Breast epithelium (tissue), 4 donors: Measurements from ENCODE around the gene TPI1. TPM values are rescaled to one million over a fixed set of nuclear protein-coding genes. Genes with fewer than 3 reads are reported as not detected.
A peak's percentile ranks its signal among the peaks of the same experiment; 100 is the strongest.

Experiments
- DNase-seq, 2 donors: peaks; one replicate each; pipeline ENCODE4 v3.0.0-alpha.2; 2019; ENCODE audit warnings: low spot score in 2 of 2
- H3K27ac ChIP-seq, 2 donors: fragments of 200-600 bp; sonication (generic) in 1 of 2; one replicate each; pipeline ENCODE4 v1.5.1; 2016 to 2019; ENCODE audit warnings: mild to moderate bottlenecking in 1 of 2
- H3K27me3 ChIP-seq, 2 donors: fragments of 200-600 bp; sonication (generic) in 1 of 2; one replicate each; pipeline versions ENCODE4 v1.5.1 to v1.6.0; 2017 to 2019; ENCODE audit warnings: control low read depth in 1 of 2, mild to moderate bottlenecking in 1 of 2
- H3K36me3 ChIP-seq: fragments of 200-600 bp; one replicate; pipeline ENCODE4 v1.5.1; 2019
- H3K4me1 ChIP-seq, 2 donors: fragments of 200-600 bp; sonication (generic); one replicate each; pipeline ENCODE4 v1.5.1; 2016 to 2019; ENCODE audit warnings: control low read depth in 1 of 2
- H3K4me3 ChIP-seq, 3 donors: fragments of 200-600 bp; sonication (generic); 1 replicate in 2 of 3; 2 replicates in 1 of 3; pipeline ENCODE4 v1.5.1; 2016 to 2019; ENCODE audit warnings: mild to moderate bottlenecking in 3 of 3, moderate library complexity in 2 of 3
- H3K9me3 ChIP-seq, 2 donors: fragments of 200-600 bp; sonication (generic) in 1 of 2; one replicate each; pipeline ENCODE4 v1.5.1; 2016 to 2019; ENCODE audit warnings: control low read depth in 1 of 2
- CTCF ChIP-seq, 3 donors: fragments of 450-650 bp; IDR thresholded peaks; one replicate each; pipeline ENCODE4 v1.5.1; 2016 to 2017; ENCODE audit warnings: antibody characterized with exemption in 3 of 3, mild to moderate bottlenecking in 3 of 3, moderate library complexity in 3 of 3
- POLR2A ChIP-seq: fragments of 450-650 bp; IDR thresholded peaks from one replicate; pipeline ENCODE4 v1.6.1; 2016; ENCODE audit warnings: antibody characterized with exemption, mild to moderate bottlenecking, moderate library complexity
- POLR2AphosphoS5 ChIP-seq, 3 donors: sonication (generic); formaldehyde crosslinking; IDR thresholded peaks; one replicate each; pipeline ENCODE4 v1.6.1; 2017; ENCODE audit warnings: antibody characterized with exemption in 3 of 3
- intact Hi-C: fragments of 100-400 bp; cut with DNase I; formaldehyde crosslinking; loops from one replicate; pipeline ENCODE4 v1.15.1; 2023; ENCODE audit warnings: low total_unique reads
- total RNA-seq, 3 donors: library from RNA; depleted of rRNA; stranded (reverse); fragments of >200 nt; gene quantifications; one replicate each; pipeline ENCODE4 v1.1.0, GENCODE V29; 2016

The TPI1 gene
- total RNA-seq, 3 donors from 2014 or later, result 297 to 386 (median 351) TPM

GRCh38 chr12:6847676-6848075 is 19.7 kb upstream of the TPI1 start:
- Histone ChIP-seq H3K4me3 (no peak overlapping the region), H3K27ac (no peak overlapping the region), H3K4me1 (no peaks in the 10 kb centered on the region), H3K36me3 (no peaks in the 10 kb centered on the region), H3K9me3 (no peaks in the 10 kb centered on the region), H3K27me3 (no peaks in the 10 kb centered on the region)
- no peak for TF ChIP-seq CTCF (IDR thresholded peaks at IDR 0.05)
- no peak for TF ChIP-seq POLR2A
- TF ChIP-seq POLR2AphosphoS5 (IDR thresholded peaks at IDR 0.05), result no peak
- no peak for DNase-seq
- intact Hi-C loops, result no loop called here

GRCh38 chr12:6849427-6849826 is 17.9 kb upstream of the TPI1 start:
- peaks cover 4 to 6% of the 10 kb centered on the region in 2 donors for H3K4me1 ChIP-seq
- H3K36me3 ChIP-seq, result no peaks in the 10 kb centered on the region
- H3K4me3 ChIP-seq, result no peak overlapping the region
- H3K27ac ChIP-seq, result no peak overlapping the region
- no peak for DNase-seq
- H3K9me3 ChIP-seq, result no peaks in the 10 kb centered on the region
- no peak for TF ChIP-seq POLR2AphosphoS5 (IDR thresholded peaks at IDR 0.05)
- TF ChIP-seq CTCF (IDR thresholded peaks at IDR 0.05), result no peak
- no peak for TF ChIP-seq POLR2A
- intact Hi-C loops, result no loop called here
- no peaks in the 10 kb centered on the region for H3K27me3 ChIP-seq

- Histone ChIP-seq H3K36me3 (no peaks in the 10 kb centered on the region), H3K4me3 (no peak overlapping the region), H3K27ac (no peak overlapping the region), H3K27me3 (no peaks in the 10 kb centered on the region), H3K4me1 (peaks cover 4 to 6% of the 10 kb centered on the region in 2 donors), H3K9me3 (no peaks in the 10 kb centered on the region)
- TF ChIP-seq POLR2AphosphoS5 (IDR thresholded peaks at IDR 0.05) (no peak), POLR2A (no peak), CTCF (IDR thresholded peaks at IDR 0.05) (no peak)
- no peak for DNase-seq
- intact Hi-C loops, result no loop called here
These were observed 17.3 kb upstream of the TPI1 start for GRCh38 chr12:6849976-6850560.

GRCh38 chr12:6850796-6851152 is 16.6 kb upstream of the TPI1 start:
- H3K9me3 ChIP-seq, result no peaks in the 10 kb centered on the region
- TF ChIP-seq POLR2A (no peak), CTCF (IDR thresholded peaks at IDR 0.05) (no peak), POLR2AphosphoS5 (IDR thresholded peaks at IDR 0.05) (no peak)
- peak overlapping the region in 2 of 3 donors; percentile 74 to 80 for H3K4me3 ChIP-seq
- intact Hi-C loops, result no loop called here
- H3K36me3 ChIP-seq, result no peaks in the 10 kb centered on the region
- H3K4me1 ChIP-seq, result peaks cover 4 to 6% of the 10 kb centered on the region in 2 donors
- H3K27ac ChIP-seq, result peak overlapping the region in 1 of 2 donors; percentile 94
- DNase-seq, result no peak
- no peaks in the 10 kb centered on the region for H3K27me3 ChIP-seq

- TF ChIP-seq CTCF (IDR thresholded peaks at IDR 0.05) (no peak), POLR2AphosphoS5 (IDR thresholded peaks at IDR 0.05) (peak; percentile 82 to 87 (median 85)), POLR2A (peak; percentile 24)
- Histone ChIP-seq H3K36me3 (no peaks in the 10 kb centered on the region), H3K4me3 (peak within 1 kb of the TSS; percentile 74 to 80 (median 75)), H3K9me3 (no peaks in the 10 kb centered on the region), H3K4me1 (peaks cover 4 to 6% of the 10 kb centered on the region in 2 donors), H3K27ac (peak within 1 kb of the TSS; percentile 93 to 94), H3K27me3 (no peaks in the 10 kb centered on the region)
- DNase-seq, result peak; percentile 92 to 97
- intact Hi-C loops, result no loop called here
These were observed 16.0 kb upstream of the TPI1 start, which contains the start of gene CDCA3 for GRCh38 chr12:6851153-6851920. CDCA3 (minus strand) TSS chr12:6851286; CDS start chr12:6850952, 334 bp downstream.
